Naive thymus-derived CD4-positive, alpha-beta T cell (primary cell): ENCODE results near the gene CHIA. TPM values are rescaled to one million over a fixed set of nuclear protein-coding genes. Genes with fewer than 3 reads are reported as not detected.
"Not testable (repeated sequence)": the region's sequence is repeated elsewhere in the genome, so short reads cannot be mapped to it uniquely, and the experiment has no call there.

Experiments used
- ATAC-seq: fragments of 150-1000 bp; cut with Tn5 transposase; 2 replicates; pipeline ENCODE4 v1.10.0; 2021; ENCODE audit warnings: mild to moderate bottlenecking, moderate library complexity
- CTCF ChIA-PET: fragments of 350-600 bp; sonication (Branson Sonifier 250); formaldehyde crosslinking; loops from one replicate; lab custom pipeline; 2021; ENCODE audit warnings: antibody characterized with exemption; lab: Charles Lee
- POLR2A ChIA-PET: fragments of 350-600 bp; sonication (Branson Sonifier 250); formaldehyde crosslinking; loops from one replicate; lab custom pipeline; 2021; ENCODE audit warnings: antibody characterized with exemption, inconsistent platforms; lab: Charles Lee
- DNase-seq, 9 donors: peaks; one replicate each; pipeline versions ENCODE4 v3.0.0 to v3.0.0-alpha.2; 2020 to 2022; ENCODE audit warnings: mixed read lengths in 1 of 9
- H3K27ac ChIP-seq: one replicate; pipeline ENCODE4 v1.7.0; 2013; ENCODE audit warnings: mild to moderate bottlenecking, low read depth, low read length, moderate library complexity
- H3K27me3 ChIP-seq, 2 donors: one replicate each; pipeline ENCODE4 v1.7.0; 2013; ENCODE audit warnings: low read length in 2 of 2, mild to moderate bottlenecking in 2 of 2, moderate library complexity in 2 of 2; ENCODE audit not compliant: control insufficient read depth in 2 of 2, insufficient read depth in 2 of 2
- H3K36me3 ChIP-seq, 3 experiments: 1 replicate in 2 of 3; 2 replicates in 1 of 3; pipeline ENCODE4 v1.7.0; 2013; ENCODE audit warnings: low read length in 3 of 3, mild to moderate bottlenecking in 3 of 3, moderate library complexity in 1 of 3; ENCODE audit not compliant: insufficient read depth in 3 of 3, control insufficient read depth in 2 of 3
- H3K4me1 ChIP-seq, 2 donors: one replicate each; pipeline ENCODE4 v1.7.0; 2013; ENCODE audit warnings: low read length in 2 of 2, mild to moderate bottlenecking in 2 of 2, moderate library complexity in 1 of 2; ENCODE audit not compliant: control insufficient read depth in 2 of 2, insufficient read depth in 2 of 2
- H3K4me3 ChIP-seq: 2 replicates; pipeline ENCODE4 v1.7.0; 2013; ENCODE audit warnings: mild to moderate bottlenecking, low read length
- H3K9me3 ChIP-seq, 3 experiments: 1 replicate in 2 of 3; 2 replicates in 1 of 3; pipeline ENCODE4 v1.7.0; 2013; ENCODE audit warnings: low read length in 3 of 3; ENCODE audit not compliant: control insufficient read depth in 2 of 3
- H3K27ac Mint-ChIP-seq, 9 donors: one replicate each; pipeline ENCODE4 v1.8.0; 2020 to 2022; ENCODE audit warnings: mixed read lengths in 9 of 9, mild to moderate bottlenecking in 8 of 9, moderate library complexity in 5 of 9, inconsistent platforms in 2 of 9
- H3K27me3 Mint-ChIP-seq, 5 donors: one replicate each; pipeline ENCODE4 v1.8.0; 2021 to 2022; ENCODE audit warnings: mixed read lengths in 5 of 5, mild to moderate bottlenecking in 1 of 5
- H3K36me3 Mint-ChIP-seq, 5 donors: one replicate each; pipeline ENCODE4 v1.8.0; 2020 to 2022; ENCODE audit warnings: mixed read lengths in 5 of 5, mild to moderate bottlenecking in 3 of 5, inconsistent platforms in 1 of 5
- H3K4me1 Mint-ChIP-seq, 7 donors: one replicate each; pipeline ENCODE4 v1.8.0; 2020 to 2022; ENCODE audit warnings: mixed read lengths in 7 of 7, mild to moderate bottlenecking in 3 of 7, inconsistent platforms in 1 of 7
- H3K4me3 Mint-ChIP-seq, 10 donors: one replicate each; pipeline ENCODE4 v1.8.0; 2020 to 2022; ENCODE audit warnings: mild to moderate bottlenecking in 10 of 10, mixed read lengths in 10 of 10, moderate library complexity in 6 of 10, inconsistent platforms in 2 of 10
- H3K9me3 Mint-ChIP-seq, 11 donors: one replicate each; pipeline ENCODE4 v1.8.0; 2020 to 2022; ENCODE audit warnings: mixed read lengths in 11 of 11, mild to moderate bottlenecking in 4 of 11, inconsistent platforms in 1 of 11, moderate library complexity in 1 of 11
- intact Hi-C, 2 donors: fragments of 100-400 bp; cut with micrococcal nuclease; formaldehyde crosslinking; loops; one replicate each; pipeline ENCODE4 v1.15.1; 2023
- polyA plus RNA-seq, 2 donors: library from polyadenylated mRNA; unstranded; fragments of 300-500 nt; fragmentation: Illumina TruSeq; gene quantifications; one replicate each; pipeline ENCODE4 v1.2.3, GENCODE V29; 2021
- total RNA-seq, 6 experiments: library from RNA in 5 of 6; stranded (reverse) in 5 of 6; gene quantifications; 1 replicate in 5 of 6; 2 replicates in 1 of 6; pipeline ENCODE4 v1.2.3 and lab custom pipeline; 2021 to 2026

The CHIA gene
- total and polyA plus RNA-seq, 7 experiments from 2014 or later, result not detected

DNA sequence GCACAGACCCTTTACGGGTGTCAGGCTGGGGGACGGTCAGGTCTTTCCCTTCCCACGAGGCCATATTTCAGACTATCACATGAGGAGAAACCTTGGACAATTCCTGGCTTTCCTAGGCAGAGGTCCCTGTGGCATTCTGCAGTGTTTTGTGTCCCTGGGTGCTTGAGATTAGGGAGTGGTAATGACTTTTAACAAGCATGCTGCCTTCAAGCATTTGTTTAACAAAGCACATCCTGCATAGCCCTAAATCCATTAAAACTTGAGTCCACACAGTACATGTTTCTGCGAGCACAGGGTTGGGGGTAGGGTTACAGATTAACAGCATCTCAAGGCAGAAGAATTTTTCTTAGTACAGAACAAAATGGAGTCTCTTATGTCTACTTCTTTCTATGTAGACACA, 69.6 kb downstream of the CHIA start:
- H3K4me1 ChIP-seq, H3K27ac Mint-ChIP-seq, DNase-seq, CTCF ChIA-PET, H3K4me3 Mint-ChIP-seq, ATAC-seq, H3K36me3 Mint-ChIP-seq, intact Hi-C loops, H3K36me3 ChIP-seq, H3K9me3 ChIP-seq, H3K27ac ChIP-seq, POLR2A ChIA-PET, H3K9me3 Mint-ChIP-seq, H3K27me3 ChIP-seq, H3K4me3 ChIP-seq: not testable (repeated sequence)
- peaks cover 2 to 10% (median 5%) of the 10 kb centered on the region in 7 donors for H3K4me1 Mint-ChIP-seq
- peaks cover 5 to 13% (median 11%) of the 10 kb centered on the region in 5 donors for H3K27me3 Mint-ChIP-seq

DNA sequence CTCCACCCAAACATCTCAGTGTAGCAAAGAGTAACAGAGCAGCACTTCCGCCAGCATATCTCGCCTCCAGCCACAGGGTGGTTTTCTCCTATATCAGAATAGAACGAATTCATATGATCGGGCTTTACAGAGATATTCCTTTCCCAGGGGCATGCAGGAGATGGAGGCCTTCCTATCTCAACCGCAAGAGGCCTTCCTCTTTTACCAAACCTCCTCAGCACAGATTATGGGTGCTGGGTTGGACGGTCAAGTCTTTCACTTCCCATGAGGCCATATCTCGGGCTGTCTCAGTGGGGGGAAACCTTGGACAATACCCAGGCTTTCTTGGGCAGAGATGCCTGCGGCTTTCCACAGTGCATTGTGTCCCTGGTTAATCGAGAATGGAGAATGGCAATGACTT, 71.1 kb downstream of the CHIA start:
- intact Hi-C loops, result no loop called here
- DNase-seq, result no peak
- Mint-ChIP-seq H3K27me3 (peaks cover 11 to 25% (median 22%) of the 10 kb centered on the region in 5 donors), H3K36me3 (no peaks in the 10 kb centered on the region), H3K9me3 (peaks cover 0 to 1% (median 0%) of the 10 kb centered on the region in 11 donors), H3K4me3 (no peak overlapping the region), H3K4me1 (no peaks in the 10 kb centered on the region), H3K27ac (no peak overlapping the region)
- ChIA-PET CTCF (no interaction called here), POLR2A (no interaction called here)
- H3K27ac ChIP-seq, result no peak overlapping the region
- no peaks in the 10 kb centered on the region for H3K27me3 ChIP-seq
- no peak for ATAC-seq
- H3K36me3 ChIP-seq, result no peaks in the 10 kb centered on the region
- no peaks in the 10 kb centered on the region for H3K9me3 ChIP-seq
- no peak overlapping the region for H3K4me3 ChIP-seq
- H3K4me1 ChIP-seq, result no peaks in the 10 kb centered on the region

DNA sequence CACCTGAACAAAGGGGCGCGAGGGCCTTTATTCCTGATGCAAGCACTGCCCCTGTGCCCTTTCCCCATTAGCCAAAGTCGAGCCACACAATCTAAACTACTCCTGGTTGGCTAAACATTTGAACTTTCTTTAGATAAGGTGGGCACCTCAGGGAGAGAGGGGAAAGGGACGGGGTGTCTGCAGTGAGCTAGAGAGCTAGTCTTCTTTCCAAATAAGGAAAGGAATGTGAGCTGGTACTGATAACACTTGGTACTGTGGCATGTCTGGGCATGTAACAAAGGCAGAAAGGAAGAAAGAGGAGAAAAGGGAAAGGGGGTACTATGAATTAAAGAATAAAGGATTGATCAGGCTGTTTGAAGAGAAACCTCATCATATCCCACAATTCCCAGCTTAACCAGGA, 74.0 kb downstream of the CHIA start:
- H3K4me1 ChIP-seq, result no peaks in the 10 kb centered on the region
- CTCF ChIA-PET, result no interaction called here
- POLR2A ChIA-PET, result no interaction called here
- Mint-ChIP-seq H3K36me3 (no peaks in the 10 kb centered on the region), H3K27ac (no peak overlapping the region), H3K4me1 (no peaks in the 10 kb centered on the region), H3K4me3 (no peak overlapping the region), H3K9me3 (no peaks in the 10 kb centered on the region), H3K27me3 (peaks cover 12 to 37% (median 37%) of the 10 kb centered on the region in 5 donors)
- H3K27ac ChIP-seq, result no peak overlapping the region
- no peaks in the 10 kb centered on the region for H3K9me3 ChIP-seq
- no peak overlapping the region for H3K4me3 ChIP-seq
- H3K36me3 ChIP-seq, result no peaks in the 10 kb centered on the region
- DNase-seq (no peak), ATAC-seq (no peak)
- intact Hi-C loops, result no loop called here
- H3K27me3 ChIP-seq, result no peaks in the 10 kb centered on the region

DNA sequence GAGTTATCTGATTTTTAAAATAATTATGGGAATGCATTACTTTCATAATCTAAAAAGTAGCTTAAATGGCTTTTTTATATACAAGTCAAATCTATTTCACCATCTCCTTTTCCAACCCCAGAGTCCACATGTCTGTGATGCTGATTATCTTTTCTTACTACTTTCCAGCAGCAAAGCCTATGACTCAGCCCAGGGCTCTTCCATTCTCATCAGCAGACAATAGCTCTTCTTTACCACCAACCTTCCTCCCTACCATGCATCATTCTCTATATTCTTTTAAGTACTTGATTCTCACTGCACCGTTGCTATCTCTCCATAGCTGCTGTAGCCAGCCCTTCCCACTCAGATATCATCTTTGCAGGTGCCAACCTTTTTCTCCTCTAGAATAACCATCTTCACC, 75.6 kb downstream of the CHIA start:
- DNase-seq (no peak), ATAC-seq (no peak)
- H3K9me3 Mint-ChIP-seq, result no peaks in the 10 kb centered on the region
- H3K36me3 Mint-ChIP-seq, result no peaks in the 10 kb centered on the region
- H3K4me1 Mint-ChIP-seq, result no peaks in the 10 kb centered on the region
- H3K4me3 Mint-ChIP-seq, result no peak overlapping the region
- H3K27ac Mint-ChIP-seq, result no peak overlapping the region
- no peaks in the 10 kb centered on the region for H3K27me3 ChIP-seq
- H3K36me3 ChIP-seq, result no peaks in the 10 kb centered on the region
- CTCF ChIA-PET, result interaction anchor here (1.3 kb wide), 1 partner anchor 335 kb away, joined by 3 read pairs; no protein-coding TSS in a partner anchor
- no peak overlapping the region for H3K4me3 ChIP-seq
- H3K27ac ChIP-seq, result no peak overlapping the region
- no peaks in the 10 kb centered on the region for H3K4me1 ChIP-seq
- POLR2A ChIA-PET, result no interaction called here
- H3K9me3 ChIP-seq, result no peaks in the 10 kb centered on the region
- intact Hi-C loops, result no loop called here
- H3K27me3 Mint-ChIP-seq, result peaks cover 15 to 46% (median 40%) of the 10 kb centered on the region in 5 donors

DNA sequence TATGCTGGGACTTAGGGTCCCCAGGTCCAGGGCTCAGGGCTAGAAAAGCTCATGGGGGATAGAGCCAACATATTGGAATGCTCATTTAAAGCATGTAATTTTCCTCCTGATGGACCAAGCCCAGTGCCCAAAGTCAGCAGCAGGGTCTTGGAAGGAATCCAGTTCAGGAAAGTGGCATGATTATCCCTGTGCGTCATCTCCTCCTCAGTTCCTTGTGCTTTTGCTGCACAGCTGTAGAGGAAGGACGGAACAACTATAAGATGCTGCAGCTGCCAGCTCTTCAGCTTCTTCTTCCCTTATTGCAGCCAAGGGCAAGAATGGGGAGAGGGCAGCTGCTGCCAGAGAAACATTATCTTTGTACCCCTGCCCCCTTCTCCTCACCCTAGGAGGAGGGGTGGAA, 78.5 kb downstream of the CHIA start:
- no peak for ATAC-seq
- Histone ChIP-seq H3K9me3 (no peaks in the 10 kb centered on the region), H3K27me3 (no peaks in the 10 kb centered on the region), H3K36me3 (no peaks in the 10 kb centered on the region), H3K4me1 (no peaks in the 10 kb centered on the region), H3K27ac (no peak overlapping the region), H3K4me3 (no peak overlapping the region)
- Mint-ChIP-seq H3K27ac (no peak overlapping the region), H3K9me3 (no peaks in the 10 kb centered on the region), H3K4me3 (no peak overlapping the region), H3K36me3 (no peaks in the 10 kb centered on the region), H3K27me3 (peaks cover 16 to 51% (median 43%) of the 10 kb centered on the region in 5 donors), H3K4me1 (no peaks in the 10 kb centered on the region)
- CTCF ChIA-PET, result interaction anchor here (1.2 kb wide), 1 partner anchor 339 kb away, joined by 3 read pairs; no protein-coding TSS in a partner anchor
- DNase-seq, result no peak
- intact Hi-C loops, result no loop called here
- POLR2A ChIA-PET, result no interaction called here

DNA sequence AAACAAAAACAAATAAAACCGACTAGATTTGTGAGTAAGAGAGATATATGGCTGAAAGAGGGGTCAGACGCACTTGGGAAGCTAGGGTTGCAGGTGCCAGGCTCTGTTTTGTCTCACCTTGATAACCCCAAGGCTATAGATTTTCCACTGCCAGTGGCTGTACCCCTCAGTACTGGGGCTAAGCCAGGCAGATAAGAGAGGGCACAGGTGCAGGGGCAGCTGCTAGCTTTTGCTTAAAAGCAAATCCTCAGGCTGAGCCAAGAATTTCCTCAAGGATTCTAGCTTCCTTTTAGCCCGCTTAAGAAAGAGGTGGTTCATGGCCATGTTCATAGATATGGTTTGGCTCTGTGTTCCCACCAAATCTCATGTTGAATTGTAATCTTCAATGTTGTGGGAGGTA, 79.0 kb downstream of the CHIA start:
- POLR2A ChIA-PET, result no interaction called here

More for the DNA sequence above, 79.0 kb downstream of the CHIA start:
- intact Hi-C loops, result no loop called here
- Histone ChIP-seq H3K4me1 (no peaks in the 10 kb centered on the region), H3K27ac (no peak overlapping the region), H3K36me3 (no peaks in the 10 kb centered on the region), H3K4me3 (no peak overlapping the region), H3K9me3 (no peaks in the 10 kb centered on the region), H3K27me3 (no peaks in the 10 kb centered on the region)
- DNase-seq (no peak), ATAC-seq (no peak)
- Mint-ChIP-seq H3K27me3 (peaks cover 13 to 52% (median 46%) of the 10 kb centered on the region in 5 donors), H3K4me3 (no peak overlapping the region), H3K36me3 (no peaks in the 10 kb centered on the region), H3K9me3 (no peaks in the 10 kb centered on the region), H3K4me1 (no peaks in the 10 kb centered on the region), H3K27ac (no peak overlapping the region)
- CTCF ChIA-PET, result interaction anchor here (1.2 kb wide), 1 partner anchor 339 kb away, joined by 3 read pairs; no protein-coding TSS in a partner anchor
